GM18907 (cell line): ENCODE data around the gene EFCAB9.
"Not testable (repeated sequence)": the region's sequence is repeated elsewhere in the genome, so short reads cannot be mapped to it uniquely, and the experiment has no call there.

Experiments
- ATAC-seq: cut with Tn5 transposase; IDR thresholded peaks from one replicate; pipeline ENCODE4 v1.9.1; 2021; ENCODE audit warnings: mild to moderate bottlenecking, moderate library complexity; ENCODE audit not compliant: unreplicated experiment

The EFCAB9 gene

DNA sequence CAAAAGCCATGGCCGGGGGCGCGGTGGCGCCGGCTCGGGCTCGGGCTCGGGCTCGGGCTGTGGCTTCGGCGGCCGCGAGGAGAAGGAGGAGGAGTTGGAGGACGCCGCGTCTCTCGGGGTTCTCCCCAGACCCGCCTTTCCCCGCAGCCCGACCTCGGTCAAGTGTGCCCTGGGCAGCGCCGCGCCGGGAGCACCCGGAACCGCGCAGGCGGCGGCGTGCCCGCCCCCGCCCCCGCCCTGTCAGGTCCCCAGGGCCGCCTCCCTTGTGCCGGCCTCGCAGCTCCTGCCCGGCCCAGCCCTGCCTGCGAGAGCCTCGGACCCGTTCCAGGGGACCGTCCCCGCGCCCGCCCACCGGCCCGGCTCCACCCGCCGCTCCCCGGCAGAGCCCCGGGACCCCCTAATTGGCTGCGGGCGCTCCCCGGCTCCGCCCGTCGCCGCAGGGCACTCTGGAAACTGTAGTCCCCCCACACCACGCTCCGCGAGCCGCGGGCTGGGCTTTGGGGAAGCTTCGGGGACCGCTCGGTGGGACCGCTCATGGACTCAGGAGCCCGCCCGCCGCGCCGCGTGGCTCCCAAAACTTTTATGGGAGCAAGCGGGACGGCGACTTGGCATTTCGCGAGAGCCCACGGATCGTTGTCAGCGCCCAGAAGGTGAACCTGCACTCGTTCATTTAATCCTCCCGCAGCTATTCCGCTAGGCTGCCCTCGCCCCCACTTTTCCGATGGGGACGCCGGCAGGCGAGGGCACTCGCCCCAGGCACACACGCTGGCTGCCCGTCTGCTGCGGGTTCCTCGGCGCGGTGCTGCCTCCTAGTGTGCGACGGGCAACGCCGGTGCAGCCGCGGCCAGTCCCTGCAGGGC lies 5.7 kb upstream of the EFCAB9 start, which contains the start of gene STK10:
STK10 (minus strand) TSS at position 192 of the 860 bp plus-strand sequence; CDS start at position 10, 182 bp downstream.
- peak; percentile 72 for ATAC-seq

- ATAC-seq: no peak
These were observed 4.9 kb upstream of the EFCAB9 start for GRCh38 chr5:172188893-172189692.

DNA sequence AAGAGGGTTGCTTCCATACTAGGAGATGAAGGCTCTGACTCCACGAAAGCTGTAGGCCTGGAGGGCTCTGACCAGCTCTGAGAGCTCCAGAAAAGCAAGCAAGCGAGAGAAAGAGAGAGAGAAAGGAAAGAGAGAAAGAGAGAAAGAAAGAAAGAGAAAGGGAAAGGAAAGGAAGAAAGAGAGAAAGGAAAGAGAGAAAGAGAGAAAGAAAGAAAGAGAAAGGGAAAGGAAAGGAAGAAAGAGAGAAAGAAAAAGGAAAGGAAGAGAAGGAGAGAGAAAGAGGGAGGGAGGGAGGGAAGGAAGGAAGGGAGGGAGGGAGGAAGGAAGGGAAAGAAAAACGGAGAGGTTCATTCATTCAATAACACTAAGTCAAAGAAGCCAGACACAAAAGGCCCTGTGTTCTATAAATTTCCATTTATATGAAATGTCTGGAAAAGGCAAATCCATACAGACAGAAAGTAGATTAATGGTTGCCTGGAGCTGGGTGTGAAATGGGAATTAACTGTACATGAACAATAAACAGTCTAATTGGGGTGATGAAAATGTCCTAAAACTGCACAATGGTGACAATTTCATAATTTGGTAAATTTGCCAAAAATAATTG lies 4.2 kb upstream of the EFCAB9 start:
- no peak for ATAC-seq

- ATAC-seq: no peak
These were observed 1.2 kb downstream of the EFCAB9 start for GRCh38 chr5:172194985-172195774.

DNA sequence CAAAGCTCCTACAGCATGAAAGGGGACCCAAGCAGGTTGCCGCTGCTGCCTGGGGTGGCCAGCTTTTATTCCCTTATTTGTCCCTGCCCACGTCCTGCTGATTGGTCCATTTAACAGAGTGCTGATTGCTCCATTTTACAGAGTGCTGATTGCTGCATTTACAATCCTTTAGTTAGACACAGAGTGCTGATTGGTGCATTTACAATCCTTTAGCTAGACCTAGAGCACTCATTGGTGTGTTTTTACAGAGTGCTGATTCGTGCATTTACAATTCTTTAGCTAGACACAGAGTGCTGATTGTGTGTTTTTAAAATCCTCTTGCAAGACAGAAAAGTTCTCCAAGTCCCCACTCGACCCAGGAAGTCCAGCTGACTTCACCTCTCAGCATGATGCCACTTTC lies 3.8 kb downstream of the EFCAB9 start:
- not testable (repeated sequence) for ATAC-seq

DNA sequence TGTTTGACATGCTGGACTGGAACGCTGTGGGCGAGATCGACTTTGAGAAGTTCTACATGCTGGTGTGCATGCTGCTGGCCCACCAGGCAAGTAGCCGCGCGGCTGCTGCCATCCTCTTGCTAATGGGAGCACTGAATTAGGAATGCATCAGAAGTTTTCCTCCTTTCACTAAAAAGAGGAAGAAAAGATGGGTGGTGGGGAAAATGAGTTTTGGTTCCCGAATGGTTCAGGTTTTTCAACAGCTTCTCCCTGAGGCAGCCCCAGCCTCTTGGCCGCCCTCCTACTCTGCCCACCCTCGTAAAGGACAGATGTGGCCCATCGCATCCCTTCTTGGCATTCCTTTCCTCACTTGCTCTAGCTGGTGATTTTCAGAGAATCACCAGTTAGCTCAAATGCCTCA lies 5.5 kb downstream of the EFCAB9 start:
- no peak for ATAC-seq

GRCh38 chr5:172200476-172200875 lies 6.5 kb downstream of the EFCAB9 start:
- no peak for ATAC-seq

- not testable (repeated sequence) for ATAC-seq
These were observed 12.0 kb downstream of the EFCAB9 start for GRCh38 chr5:172205984-172206383.

GRCh38 chr5:172207511-172207910 lies 13.5 kb downstream of the EFCAB9 start:
- ATAC-seq: no peak

DNA sequence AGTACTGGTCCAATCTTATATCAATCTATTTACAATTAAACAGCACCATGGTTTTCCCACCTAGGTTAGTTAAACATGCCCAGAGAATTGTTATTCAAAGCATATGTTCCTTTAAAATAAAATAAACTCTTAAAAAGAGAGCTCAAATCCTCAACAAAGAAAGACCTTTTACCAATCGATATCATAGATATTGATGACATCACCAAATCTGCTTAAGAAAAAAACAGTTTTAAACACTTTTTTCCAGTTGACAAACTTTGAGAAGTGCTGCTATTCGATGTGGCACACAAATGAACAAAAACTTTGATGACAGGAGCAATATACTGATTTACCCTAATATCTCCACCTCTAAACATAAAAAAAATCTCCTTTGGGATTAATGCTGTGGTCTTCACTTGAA lies 15.7 kb downstream of the EFCAB9 start:
- no peak for ATAC-seq

GRCh38 chr5:172211676-172212075 lies 17.7 kb downstream of the EFCAB9 start:
- ATAC-seq: no peak

DNA sequence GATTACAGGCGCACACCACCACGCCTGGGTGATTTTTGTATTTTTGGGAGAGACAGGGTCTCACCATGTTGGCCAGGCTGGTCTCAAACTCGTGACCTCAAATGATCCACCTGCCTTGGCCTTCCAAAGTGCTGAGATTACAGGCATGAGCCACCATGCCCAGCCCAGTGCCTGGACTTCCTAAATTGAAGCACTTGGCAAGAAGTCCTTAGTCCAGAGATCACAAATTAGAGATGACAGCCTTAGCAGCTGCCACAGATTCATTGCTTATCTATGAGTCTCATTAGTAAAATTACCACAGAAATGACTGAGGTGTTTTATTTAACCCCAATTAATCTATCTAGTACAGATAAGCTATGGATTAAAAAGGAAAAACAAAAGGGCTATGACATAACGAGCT lies 19.2 kb downstream of the EFCAB9 start:
- ATAC-seq: no peak

DNA sequence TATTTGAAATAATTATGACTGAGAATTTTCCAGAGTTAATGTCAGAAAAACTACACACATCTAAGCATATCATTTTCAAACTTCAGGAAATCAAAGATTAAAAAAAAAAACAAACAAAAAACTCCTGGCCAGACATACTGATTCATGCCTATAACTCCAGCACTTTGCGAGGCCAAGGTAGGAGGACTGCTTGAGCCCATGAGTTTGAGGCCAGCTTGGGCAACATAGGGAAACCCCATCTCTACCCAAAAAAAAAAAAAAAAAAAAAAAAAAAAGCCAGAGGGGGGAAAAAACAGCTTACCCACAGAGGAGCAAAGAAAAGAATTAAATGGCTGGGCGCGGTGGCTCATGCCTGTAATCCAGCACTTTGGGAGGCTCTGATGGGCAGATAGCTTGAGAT lies 22.4 kb downstream of the EFCAB9 start:
- no peak for ATAC-seq

GRCh38 chr5:172219296-172219695 lies 25.3 kb downstream of the EFCAB9 start:
- no peak for ATAC-seq

DNA sequence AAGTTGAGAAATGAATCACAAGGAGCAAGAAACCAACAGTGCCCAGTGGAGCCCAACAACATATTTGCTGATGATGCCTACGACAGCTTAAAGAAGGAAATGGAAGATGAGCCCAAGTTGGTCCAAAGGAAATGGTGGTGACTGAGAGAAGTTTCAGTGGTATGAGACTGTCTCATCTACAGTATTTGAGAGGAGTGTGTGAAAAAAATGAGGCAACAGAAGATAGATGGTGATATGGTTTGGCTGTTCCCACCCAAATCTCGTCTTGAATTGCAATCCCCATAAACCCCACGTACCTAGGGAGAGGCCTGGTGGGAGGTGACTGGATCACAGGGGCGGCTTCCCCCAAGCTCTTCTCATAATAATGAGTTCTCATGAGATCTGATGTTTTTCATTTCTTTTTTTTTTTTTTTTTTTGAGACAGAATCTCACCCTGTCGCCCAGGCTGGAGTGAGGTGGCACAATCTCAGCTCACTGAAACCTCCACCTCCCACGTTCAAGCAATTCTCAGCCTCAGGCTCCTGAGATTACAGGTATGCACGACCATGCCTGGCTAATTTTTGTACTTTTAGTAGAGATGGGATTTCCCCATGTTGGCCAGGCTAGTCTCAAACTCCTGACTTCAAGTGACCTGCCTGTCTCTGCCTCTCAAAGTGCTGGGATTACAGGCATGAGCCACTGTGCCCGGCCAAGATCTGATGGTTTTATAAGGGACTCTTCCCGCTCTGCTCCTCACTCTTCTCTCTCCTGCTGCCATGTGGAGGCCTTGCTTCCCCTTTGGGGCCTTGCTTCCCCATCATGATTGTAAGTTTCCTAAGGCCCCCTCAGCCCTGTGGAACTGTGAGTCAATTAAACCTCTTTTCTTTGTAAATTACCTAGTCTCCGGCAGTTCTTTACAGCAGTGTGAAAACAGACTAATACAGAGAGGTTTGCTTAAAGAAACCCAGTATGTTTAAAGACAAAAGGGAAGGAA lies 30.2 kb downstream of the EFCAB9 start:
- peak; percentile 89 for ATAC-seq

DNA sequence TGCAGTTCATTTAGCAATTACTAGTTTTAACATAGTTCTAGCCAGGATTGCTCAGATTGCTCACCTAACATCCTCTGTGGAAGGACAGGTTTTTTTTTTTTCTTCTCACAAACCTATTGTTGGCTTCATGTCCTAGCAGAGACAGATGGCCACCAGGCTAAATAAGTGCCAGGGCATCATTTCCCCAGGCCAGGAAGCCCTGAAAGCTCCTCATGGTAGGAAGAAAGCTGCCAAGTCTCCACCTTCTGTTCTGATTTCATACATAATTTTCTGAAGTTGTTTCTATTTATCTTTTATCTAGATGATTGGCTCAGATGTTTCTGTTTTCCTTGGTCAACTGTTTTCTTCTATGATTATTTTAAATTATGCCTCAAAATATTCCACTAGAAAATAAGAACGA lies 31.0 kb downstream of the EFCAB9 start:
- no peak for ATAC-seq

DNA sequence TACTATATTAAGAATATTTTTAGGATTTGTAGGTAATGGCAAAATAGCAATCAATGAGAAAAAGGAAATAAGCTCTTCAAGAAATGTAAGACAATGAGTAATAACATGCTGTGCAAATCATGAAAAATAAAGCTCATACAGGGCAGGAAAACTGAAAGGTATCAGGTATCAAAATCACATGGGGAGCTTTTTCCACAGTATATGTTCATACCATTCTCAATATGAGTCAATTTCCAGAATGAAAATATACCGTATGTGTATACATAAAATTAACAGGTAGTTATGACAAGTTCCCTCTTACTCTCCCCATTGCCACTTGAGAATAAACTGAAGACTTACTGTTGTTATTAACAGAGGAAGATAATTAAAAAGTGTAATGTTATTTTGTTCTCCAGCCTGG lies 35.9 kb downstream of the EFCAB9 start:
- no peak for ATAC-seq

DNA sequence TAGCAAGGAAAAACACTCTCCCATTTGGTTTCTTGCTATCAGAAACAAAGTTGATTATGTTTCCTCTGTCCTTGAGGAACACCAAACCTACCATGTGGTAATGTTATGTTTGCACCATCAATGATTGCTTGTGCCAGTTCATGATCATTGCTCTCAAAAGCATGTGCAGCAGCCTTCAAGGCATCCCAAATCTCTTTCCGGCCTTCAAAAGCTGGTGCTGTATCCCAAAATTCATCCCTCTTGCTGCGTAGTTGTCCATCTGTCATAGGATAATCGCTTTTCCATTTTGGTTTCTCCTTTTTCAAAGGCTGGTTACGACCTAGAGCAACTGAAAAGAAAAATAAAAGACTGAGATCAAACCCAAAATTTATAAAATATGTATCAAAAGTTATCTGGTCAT lies 40.1 kb downstream of the EFCAB9 start:
- no peak for ATAC-seq

DNA sequence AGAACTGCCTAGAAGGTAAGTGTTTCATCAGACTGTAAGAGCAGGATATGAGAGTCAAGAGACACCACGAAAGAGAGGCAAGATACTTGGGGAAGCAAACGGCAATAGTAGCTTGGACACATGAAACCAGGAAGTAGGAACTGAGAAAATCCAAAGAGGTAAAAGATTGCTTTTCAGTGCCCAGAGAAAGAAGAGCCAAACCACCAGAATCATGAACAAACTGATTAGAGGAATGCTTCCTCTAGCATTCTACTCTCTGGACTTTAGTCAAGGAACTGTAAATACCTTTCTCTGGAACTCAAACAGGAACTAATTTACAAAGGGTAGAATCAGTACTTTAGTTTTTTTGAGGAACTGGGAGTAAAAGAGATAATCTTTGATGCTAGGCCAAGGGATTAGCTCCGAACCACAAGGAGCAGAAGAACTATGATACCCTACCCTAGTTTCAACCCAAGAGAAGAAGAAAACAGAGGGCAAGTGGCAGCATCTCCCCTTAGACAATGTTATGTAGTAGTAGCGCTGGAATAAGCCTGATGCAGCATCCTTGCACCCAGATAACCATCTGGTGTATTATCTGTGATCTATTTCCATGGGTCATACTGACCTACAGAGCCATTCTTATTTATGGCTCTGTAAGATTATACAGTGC lies 41.3 kb downstream of the EFCAB9 start:
- peak; percentile 48 for ATAC-seq
